Measurements from ENCODE around the gene DCP2.
"Not testable (repeated sequence)": the region's sequence is repeated elsewhere in the genome, so short reads cannot be mapped to it uniquely, and the experiment has no call there.

DCP2 gene

DNA sequence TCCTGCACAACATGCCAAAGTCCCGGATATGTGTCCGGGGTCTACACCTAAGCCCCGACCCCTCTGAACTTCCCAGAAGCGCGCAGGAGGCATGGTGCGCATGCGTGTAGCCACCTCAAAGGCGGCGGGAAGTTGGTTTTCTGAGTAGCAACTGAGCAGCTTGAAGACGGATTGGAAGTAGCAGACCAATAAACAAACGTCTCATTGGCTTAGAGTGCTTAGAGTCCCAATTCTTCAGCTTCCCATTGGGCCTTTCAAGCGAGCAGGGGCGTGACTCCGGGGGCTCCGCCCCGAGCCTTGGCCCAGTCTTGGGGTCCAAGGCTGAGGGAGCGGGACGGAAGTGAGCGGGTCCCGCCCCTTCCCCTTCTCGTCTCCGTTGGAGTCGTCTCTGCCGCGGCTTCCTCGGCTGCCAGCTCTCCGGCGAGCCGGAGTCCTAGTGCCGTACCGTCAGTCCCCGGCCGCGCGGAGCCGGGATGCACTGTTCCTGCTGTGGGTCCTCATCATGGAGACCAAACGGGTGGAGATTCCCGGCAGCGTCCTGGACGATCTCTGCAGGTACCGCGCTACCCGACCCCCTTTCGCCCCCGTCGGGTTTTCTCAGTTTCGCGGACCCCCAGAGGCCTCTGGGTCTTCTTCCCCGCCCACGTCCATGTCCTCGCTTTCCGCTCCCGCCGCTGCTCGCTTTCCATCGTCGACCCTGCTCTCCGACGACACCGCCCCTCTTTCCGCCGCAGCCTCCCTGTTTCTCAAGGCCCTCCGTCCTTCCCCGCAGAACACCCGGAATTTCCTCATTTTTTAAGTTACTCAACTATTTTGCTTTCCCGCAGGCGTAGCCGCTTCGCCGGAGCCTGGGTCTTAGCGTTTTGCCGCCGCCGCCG lies at the start of gene DCP2:
Gene DCP2, plus strand, starts transcription at position 367 of the 878 bp plus-strand sequence. Its CDS starts 136 bp downstream, at position 503.
- peak; percentile 100 for DNase-seq (ENCODE audit: low read depth)

DNA sequence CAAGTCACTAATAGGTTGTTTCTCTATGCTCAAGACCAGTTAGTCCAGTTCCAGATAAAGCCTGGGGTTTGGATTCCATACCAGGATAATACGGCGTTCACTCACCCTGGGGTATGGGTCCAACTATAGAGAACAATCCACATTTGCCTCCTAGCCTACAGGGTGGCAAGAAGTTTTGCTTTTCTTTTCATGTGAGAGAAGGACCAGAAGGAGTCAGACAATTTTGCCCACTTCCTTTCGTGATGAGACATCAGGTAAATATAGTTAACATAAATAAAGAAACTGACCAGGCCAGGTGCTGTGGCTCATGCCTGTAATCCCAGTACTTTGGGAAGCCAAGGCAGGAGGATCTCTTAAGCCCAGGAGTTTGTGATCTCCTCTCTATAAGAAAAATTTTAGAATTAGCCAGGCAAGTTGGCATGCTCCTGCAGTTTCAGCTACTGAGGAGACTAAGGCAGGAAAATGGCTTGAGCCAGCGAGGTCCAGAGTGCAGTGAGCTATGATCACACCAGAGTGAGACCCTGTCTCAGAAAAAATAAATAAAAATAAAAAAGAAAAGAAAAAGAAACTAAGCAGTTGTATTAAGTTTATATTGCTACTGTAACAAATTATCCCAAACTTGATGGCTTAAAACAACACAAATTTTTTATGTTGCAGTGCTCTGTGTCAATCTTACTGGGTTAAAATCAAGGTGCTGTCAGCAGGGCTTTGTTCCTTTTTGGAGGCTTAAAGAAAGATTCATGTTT lies 47.1 kb upstream of the DCP2 start:
- no peak for DNase-seq (ENCODE audit: low read depth)

DNA sequence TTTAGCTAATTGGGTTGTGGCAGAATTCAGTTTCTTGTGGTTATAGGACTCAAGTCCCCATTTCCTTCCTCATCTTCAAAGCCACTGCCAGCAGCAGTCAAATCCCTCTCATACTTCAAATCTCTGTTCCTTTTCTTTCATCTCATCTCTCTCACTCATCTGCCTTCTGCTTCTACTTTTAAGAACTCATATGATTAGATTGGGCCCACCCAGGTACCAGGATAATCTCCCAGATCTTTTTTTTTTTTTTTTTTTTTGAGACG lies 46.6 kb upstream of the DCP2 start:
- no peak for DNase-seq (ENCODE audit: low read depth)

DNA sequence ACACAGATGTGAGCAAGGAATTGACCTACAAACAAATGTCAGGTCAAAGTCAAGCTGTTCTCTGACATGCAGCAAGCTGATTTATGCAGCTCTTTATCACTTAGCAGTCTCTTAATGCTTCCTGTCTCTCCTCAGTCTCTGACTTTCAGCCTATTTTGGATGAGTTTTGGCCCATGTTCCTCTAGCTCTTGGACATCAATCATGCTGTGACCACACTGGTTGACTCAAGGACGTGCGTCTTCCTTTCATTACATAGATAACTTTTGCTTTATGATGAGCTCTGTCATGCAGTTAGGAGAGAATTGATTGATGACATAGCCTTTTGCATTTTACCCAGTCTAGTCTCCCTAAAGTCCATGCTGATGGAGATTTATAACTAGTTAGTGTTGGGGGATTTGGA lies 45.1 kb upstream of the DCP2 start:
- peak; percentile 65 for DNase-seq (ENCODE audit: low read depth)

DNA sequence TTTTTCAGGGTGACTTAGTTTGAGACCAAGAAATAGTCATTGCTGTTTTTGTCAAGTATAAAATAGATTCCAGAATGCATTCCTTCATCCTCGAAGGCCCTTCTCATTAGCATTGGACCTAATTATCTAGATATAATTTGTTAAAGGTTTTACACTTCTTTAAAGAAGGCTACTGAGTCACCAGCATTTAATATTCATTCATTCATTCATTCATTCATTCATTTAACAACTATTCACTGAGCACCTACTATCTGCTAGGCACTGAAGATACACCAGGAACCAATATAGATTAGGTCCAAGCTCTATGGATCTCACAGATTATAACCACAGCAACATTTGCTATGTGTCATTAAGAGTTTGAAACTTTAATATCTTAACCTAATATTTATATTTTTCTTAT lies 43.5 kb upstream of the DCP2 start:
- DNase-seq (ENCODE audit: low read depth), result no peak

DNA sequence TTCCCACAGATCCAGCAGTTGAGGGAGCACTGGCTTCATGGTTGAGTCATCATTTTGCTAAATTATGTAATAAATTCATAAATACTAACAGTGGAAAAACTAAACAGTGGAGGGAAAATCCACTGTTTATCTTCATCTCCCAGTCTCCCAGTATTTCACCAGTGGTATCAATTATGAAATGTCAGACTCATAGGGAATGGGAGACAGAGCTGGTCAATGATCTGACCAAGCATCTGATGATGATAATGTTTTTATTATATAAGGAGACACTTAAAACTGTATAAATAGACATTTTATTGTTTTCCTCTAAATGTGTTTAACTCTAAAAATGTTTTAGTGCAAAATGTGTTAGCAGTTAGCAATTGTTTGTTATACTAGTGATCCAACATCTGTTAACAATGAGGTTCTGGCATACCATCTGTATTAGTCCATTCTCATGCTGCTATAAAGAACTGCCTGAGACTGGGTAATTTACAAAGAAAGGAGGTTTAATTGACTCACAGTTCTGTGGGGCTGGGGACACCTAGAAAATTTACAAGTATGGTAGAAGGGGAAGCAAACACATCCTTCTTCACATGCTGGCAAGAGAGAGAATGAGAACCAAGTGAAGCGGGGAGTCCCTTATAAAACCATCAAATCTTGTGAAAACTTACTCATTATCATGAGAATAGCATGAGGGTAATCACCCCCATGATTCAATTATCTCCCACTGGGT lies 42.8 kb upstream of the DCP2 start:
- peak; percentile 42 for DNase-seq (ENCODE audit: low read depth)

DNA sequence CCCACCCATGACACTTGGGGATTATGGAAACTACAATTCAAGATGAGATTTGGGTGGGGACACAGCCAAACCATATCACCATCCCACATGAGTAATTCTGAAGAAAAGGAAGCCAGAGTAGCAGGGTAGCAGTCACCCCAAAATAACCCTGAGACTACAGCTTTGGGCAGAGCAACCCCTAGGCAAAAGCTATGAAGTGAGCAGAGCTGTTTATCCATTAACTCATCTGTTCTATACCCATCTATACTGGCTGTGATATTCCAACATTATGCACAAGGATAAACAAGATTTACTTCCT lies 42.3 kb upstream of the DCP2 start:
- DNase-seq (ENCODE audit: low read depth), result no peak

DNA sequence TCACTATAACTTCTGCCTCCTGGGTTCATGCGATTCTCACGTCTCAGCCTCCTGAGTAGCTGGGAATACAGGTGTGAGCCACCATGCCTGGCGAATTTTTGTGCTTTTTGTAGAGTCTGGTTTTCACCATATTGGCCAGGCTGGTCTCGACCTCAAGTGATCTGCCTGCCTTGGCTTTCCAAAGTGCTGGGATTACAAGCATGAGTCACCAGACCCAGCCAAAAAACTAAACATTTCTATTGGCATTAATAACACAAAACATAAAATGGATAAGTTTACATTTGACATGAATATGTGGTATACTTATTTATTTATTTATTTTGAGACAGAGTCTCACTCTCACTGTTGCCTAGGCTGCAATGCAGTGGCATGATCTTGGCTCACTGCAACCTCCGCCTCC lies 40.9 kb upstream of the DCP2 start:
- DNase-seq (ENCODE audit: low read depth), result no peak

DNA sequence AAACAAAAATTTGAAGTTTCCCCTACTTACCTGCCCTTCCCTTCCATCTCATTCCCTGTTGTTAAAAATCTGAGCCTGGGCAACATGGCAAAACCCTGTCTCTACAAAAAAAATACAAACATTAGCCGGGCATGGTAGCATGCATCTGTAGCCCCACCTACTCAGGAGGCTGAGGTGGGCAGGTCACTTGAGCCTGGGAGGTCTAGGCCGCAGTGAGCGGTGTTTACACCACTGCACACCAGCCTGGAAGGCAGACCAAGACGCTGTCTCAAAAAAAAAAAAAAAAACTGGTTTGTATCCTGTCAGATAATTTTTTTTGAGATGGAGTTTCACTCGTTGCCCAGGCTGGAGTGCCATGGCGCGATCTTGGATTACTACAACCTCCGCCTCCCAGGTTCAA lies 38.3 kb upstream of the DCP2 start:
- no peak for DNase-seq (ENCODE audit: low read depth)

DNA sequence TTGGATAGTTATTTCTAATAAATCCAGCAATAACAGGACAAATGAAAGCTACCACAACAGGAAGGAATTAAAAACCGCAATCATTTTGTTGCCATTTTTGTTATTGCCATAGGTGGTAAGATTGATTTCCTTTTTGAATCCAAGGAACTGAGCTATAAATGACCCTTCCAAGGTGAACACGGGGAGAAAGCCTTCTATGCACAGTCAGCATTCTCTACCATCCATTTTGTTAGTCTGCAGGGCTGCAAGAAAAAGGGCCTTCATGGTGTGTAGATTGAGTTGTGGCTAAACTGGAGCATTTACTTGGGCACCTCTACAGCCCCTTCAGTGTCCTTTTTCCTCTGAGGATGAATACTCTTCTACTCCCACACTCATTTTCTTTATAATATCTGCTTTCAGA lies 35.9 kb upstream of the DCP2 start:
- no peak for DNase-seq (ENCODE audit: low read depth)

DNA sequence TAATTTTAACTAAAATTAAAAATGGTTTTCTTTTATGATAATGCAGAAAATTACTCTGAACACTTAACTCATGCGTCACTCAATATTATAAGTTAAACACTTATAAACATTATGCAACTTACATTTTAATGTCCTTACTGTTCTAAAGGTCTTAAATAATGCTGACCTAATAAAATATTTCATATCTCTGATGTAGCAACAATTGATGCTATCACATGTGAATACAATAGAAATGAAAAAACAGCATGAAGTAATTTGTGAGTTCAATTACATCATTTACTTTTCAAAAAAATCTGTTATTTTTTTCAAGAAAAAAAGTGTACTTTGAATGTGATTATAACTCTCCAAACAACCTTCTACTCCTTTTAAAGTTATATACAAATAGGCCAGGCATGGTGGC lies 28.1 kb upstream of the DCP2 start:
- DNase-seq (ENCODE audit: low read depth), result peak; percentile 18

DNA sequence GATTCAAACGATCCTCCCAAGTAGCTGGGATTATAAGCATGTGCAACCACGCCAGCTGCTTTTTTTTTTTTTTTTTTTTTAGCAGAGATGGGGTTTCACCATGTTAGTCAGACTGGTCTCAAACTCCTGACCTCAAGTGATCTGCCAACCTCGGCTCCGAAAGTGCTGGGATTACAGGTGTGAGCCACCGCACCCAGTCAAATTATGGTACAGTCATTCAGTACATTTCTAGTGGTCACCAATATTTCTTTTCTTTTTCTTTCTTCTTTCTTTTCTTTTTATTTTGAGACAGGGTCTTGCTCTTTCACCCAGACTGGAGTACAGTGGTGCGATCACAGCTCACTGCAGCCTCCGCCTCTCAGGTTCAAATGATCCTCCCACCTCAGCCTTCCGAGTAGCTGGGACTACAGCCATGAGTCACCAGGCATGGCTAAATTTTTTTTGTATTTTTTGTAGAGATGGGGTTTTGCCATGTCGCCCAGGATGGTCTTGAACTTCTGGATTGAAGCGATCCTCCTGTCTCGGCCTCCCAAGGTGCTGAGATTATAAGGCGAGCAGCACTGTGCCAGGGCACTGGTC lies 25.4 kb upstream of the DCP2 start:
- DNase-seq (ENCODE audit: low read depth), result no peak

DNA sequence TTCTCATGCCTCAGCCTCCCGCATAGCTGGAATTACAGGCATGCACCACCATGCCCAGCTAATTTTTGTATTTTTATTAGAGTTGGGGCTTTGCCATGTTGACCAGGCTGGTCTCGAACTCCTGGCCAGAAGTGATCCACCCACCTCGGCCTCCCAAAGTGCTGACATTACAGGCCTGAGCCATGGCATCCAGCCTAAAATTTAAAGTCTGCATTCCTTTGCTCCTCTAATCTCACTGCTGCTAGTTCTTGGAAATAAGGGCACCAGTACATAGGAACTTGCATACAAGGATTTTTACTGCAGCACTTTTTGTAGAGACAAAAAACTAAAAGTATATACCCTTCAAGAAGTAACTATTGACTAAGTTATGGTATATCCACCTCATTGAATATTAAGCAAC lies 20.0 kb upstream of the DCP2 start:
- no peak for DNase-seq (ENCODE audit: low read depth)

DNA sequence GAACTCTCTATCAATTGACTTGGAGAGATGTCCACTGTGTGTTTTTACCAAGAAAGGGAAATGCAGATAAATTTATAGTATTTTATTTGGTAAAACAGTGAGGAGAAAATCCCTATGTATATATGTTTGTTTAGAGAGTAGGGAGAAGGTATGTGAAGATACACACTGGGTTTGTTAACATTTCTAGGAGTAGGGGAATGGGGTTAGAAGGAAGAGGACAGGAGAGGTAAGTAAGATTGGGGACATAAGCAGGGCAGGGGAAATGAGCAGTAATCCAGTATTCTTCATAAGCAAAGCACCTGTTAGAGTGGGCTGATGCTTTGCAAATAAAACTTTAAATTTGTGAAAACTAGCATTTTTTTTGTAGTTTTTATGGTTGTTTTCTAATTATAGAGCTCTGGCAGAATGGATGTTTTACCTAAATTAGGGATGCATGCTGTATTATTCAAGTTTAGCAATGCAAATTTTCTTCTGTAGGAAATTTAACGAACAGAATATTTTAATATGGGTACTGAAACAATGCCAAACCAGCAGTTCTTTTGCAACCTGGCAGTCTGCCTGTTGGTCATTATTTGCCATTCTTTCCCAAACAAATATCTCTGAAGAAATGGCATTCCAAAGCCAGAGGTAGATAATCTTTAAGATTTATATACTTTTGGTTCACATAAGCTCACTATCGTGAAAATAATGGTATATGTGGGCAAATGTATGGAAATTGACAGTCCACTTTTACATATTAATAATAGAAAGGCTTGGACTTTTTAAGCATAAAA lies 19.4 kb upstream of the DCP2 start:
- DNase-seq (ENCODE audit: low read depth), result no peak

DNA sequence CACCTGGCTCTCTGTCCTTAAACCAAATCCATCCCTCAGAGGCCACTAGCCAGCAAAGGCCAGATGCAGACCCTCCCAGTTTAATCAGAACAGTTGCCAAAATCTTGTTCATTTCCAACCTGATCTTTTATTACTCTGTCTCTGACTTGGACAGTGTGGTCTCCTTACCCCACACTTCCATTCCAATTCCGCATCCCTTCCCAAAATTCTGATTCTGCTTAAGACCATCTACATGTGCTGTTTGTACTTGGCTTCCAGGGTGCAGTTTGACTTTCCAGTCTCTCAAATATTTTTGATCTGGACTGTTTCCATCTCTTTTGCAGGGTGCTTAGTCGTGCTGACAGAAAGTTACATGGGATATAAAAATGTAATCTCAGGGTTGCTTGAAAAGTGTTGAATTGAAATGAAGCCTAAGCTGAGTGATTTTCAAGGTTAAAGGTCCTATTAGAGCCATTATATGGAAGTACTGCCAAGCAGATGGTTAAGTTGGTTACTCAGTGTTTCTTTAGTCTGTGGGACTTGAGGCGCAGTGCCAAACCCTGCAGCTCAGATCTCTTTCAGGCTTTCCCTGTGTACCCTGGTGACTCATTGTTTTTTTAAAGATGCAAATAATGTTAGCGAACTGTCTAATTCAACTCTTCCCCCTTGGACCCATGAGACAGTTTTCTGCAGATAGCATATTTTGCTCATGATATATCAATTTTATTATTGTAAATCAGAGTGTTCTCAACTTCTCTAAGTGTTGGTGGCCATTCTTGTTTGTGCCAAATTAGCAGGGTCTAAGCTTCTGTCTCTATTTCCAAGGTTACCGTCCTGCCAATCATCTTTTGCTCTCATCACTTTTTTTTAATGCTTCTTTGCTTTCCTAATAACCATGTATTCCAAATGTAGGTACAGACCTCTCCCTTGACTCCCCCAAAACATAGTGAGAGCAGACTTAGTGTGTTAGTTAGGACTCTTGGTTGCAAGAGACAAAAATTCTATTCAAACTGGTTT lies 18.2 kb upstream of the DCP2 start:
- peak; percentile 91 for DNase-seq (ENCODE audit: low read depth)

DNA sequence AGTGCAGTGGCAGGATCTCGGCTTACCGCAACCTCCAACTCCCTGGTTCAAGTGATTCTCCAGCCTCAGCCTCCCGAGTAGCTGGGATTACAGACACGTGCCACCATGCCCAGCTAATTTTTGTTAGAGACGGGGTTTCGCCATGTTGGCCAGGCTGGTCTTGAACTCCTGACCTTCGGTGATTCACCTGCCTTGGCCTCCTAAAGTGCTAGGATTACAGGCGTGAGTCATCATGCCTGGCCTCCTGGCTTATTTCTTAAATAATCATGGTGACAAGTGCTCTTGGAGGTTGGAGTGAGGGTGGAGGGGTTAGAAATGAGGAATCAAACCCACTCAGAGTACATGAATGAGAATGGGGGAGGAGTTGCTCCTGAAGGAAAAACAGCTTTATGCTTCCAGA lies 16.7 kb upstream of the DCP2 start:
- peak; percentile 92 for DNase-seq (ENCODE audit: low read depth)

DNA sequence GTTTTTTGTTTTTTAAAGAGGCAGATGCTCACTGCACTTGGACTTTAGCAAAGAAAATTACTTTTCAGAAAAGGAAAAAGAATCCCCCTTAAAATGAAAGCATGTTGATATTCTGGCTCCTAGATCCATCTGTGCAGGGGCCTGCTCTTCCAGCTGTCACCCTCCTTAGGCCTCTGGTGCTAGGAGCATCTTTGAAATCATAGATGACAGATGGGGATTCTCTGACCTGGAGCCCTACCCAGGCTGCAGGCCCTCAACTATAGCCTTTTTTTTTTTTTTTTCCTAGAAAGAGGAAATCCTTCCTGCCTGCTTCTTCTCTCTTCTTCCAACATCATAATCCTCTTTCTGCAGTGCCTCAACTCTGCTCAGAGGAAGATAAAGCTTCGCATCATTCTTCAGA lies 16.3 kb upstream of the DCP2 start:
- peak; percentile 21 for DNase-seq (ENCODE audit: low read depth)

DNA sequence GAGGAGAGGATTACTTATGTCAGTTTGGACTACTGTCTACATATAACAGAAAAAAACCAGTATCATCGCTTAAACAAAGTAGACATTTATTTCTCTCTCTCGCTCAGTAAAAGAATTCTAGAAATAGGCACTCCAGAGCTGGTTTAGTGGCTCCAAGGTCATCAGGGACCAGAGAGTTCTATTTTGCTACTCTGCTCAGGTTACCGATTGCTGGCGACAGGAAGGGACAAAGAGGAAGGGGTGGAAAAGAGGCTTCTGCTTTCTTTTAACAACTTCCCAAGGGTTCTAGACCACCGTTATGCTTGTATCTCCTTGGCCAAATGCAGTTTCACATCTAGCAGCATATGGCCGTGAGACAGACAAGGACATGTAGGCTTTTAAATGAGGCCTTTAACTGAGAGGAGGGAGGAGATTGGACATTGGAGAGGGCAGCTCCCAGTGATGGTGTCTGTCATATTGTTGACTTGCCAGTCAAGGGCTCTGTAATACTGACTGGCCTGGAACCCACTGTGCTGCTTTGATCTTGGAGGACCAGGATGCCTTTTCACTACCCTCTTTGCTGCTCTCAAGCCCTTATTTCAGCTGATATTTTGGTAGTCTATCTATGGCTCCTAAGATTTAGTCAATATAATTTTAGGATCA lies 15.6 kb upstream of the DCP2 start:
- no peak for DNase-seq (ENCODE audit: low read depth)

DNA sequence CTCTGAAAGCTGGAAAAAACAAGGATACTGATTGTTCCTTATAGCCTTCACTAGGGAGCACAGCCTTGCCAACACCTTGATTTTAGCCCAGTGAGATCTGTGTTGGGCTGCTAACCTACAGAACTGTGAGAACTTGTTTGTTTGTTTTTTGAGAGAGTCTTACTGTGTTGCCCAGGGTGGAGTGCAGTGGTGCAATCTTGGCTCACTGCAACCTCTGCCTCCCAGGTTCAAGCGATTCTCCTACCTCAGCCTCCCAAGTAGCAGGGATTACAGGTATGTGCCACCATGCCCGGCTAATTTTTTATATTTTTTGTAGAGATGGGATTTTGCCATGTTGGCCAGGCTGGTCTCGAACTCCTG lies 13.2 kb upstream of the DCP2 start:
- not testable (repeated sequence) for DNase-seq (ENCODE audit: low read depth)

DNA sequence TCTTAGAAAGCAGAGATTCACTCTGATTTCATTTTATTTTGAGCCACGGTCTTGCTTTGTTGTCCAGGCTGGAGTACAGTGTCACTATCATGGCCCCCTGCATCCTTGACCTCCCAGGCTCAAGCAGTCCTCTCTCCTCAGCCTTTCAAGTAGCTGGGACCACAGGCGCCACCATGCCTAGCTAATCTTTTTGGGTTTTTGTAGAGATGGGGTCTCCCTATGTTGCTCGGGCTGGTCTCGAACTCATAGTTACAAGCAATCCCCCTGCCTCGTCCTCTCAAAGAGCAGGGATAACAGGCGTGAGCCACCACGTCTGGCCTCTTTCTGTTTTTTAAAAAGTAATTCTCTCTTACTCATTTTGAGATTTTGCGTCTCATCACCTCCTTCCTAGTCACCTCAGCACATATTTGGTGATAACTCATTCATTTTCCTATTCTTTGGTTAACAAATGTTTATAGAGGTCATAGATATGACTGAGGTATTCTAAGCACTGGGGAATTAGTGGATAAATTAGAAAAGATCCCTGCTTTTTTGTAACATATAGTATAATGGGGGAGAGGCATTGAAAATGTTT lies 10.8 kb upstream of the DCP2 start:
- DNase-seq (ENCODE audit: low read depth), result no peak

Data from amniotic epithelial cell (primary cell).